RWPE1 (cell line): Measurements from ENCODE around the gene INPP4A.

Experiments used
- CTCF ChIA-PET: fragments of 350-600 bp; sonication (Branson Sonifier 250); formaldehyde crosslinking; extraction: SDS; loops from one replicate; lab custom pipeline; 2021; lab: Yijun Ruan, JAX
- POLR2A ChIA-PET: fragments of 400-600 bp; formaldehyde crosslinking; extraction: SDS; loops from one replicate; lab custom pipeline; 2020; ENCODE audit warnings: antibody characterized with exemption; ENCODE audit not compliant: low non-redundant PET; lab: Yijun Ruan, JAX
- DNase-seq: peaks from one replicate; pipeline ENCODE4 v3.0.0; 2012; ENCODE audit warnings: low spot score
- H3K27ac ChIP-seq: fragments of 450-650 bp; 2 replicates; pipeline ENCODE4 v1.5.1; 2017
- TF ChIP-seq, protein P1 (sequence below): fragments of 450-650 bp; conservative IDR thresholded peaks from 2 replicates; pipeline ENCODE4 v1.5.1; 2017; ENCODE audit warnings: low read depth, mild to moderate bottlenecking

The INPP4A gene

DNA sequence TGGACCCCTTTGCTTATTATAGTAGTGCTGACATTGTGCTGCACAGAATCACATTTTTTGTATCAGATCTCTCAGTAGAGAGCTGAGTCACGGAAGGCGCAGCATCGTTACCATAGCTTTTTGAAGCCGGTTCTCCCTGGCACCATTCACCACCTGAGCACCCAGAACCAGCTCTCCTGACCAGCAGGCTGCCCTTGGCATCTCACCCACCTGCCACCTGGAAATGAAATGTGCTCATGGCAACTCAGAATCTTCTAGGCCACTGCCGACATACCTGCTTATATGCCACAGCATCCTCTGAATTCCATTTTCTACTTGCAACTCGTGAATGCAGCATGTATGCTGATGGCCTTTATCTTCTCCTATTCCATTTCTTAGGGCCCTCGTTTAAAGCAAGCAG lies 100.9 kb downstream of the INPP4A start:
- DNase-seq, result no peak
- ChIA-PET POLR2A (no interaction called here), CTCF (no interaction called here)
- H3K27ac ChIP-seq, result no peak overlapping the region
- TF ChIP-seq, protein P1, sequence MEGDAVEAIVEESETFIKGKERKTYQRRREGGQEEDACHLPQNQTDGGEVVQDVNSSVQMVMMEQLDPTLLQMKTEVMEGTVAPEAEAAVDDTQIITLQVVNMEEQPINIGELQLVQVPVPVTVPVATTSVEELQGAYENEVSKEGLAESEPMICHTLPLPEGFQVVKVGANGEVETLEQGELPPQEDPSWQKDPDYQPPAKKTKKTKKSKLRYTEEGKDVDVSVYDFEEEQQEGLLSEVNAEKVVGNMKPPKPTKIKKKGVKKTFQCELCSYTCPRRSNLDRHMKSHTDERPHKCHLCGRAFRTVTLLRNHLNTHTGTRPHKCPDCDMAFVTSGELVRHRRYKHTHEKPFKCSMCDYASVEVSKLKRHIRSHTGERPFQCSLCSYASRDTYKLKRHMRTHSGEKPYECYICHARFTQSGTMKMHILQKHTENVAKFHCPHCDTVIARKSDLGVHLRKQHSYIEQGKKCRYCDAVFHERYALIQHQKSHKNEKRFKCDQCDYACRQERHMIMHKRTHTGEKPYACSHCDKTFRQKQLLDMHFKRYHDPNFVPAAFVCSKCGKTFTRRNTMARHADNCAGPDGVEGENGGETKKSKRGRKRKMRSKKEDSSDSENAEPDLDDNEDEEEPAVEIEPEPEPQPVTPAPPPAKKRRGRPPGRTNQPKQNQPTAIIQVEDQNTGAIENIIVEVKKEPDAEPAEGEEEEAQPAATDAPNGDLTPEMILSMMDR, result no peak

DNA sequence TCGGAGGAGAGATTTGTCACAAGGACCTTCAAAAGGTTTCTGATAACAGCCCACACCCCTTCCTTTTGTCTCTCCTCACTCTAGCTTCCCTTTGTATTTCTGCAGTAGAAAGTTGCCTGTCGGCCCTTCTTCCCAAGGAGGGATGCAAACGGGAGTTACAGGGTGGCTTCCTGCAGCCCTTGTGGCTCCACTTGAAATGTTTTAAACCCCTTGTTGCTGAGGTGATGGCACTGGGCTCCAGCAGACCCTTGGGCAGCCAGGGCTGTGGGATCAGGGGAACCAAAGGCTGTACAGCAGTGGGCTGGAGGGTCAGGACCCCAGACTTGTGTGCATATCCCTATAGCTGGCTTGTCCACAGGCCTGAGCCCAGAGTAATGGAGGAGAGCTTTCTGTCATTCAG lies 101.5 kb downstream of the INPP4A start:
- CTCF ChIA-PET, result no interaction called here
- DNase-seq, result no peak
- TF ChIP-seq, protein P1, result no peak
- POLR2A ChIA-PET, result no interaction called here
- H3K27ac ChIP-seq, result no peak overlapping the region

DNA sequence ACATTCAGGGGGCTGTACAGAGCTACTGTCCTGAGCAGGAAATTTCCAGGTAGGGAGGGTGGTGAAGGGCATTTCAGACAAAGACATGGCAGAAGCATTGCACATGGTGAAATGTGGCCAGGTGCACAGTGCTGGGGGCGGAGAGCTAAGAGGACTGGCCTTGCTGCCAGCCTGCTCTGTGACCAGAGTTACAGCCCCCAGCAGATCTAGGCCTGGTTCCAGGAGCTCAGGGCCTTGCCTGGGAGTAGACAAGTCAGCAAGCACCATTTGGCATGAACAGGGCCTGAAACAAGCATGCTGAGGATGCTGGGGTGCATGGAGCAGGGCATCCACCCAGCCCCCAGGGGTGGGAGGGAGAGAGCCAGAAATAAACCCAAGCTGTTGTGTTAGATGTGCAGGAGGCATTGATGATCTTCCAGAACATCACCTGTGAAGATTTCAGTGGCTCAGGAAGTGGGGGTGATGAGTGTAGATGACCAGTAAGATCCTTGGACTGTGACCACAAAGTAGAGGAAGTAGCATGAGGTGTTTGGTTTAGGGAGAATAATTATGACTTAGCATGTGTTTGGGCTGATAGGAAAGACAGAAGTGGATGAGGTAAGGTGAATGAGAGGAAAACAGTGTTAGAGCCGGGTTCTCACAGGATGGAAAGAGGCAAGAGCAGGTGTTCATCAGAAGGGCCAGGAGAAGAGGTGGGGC lies 102.6 kb downstream of the INPP4A start:
- ChIA-PET CTCF (no interaction called here), POLR2A (no interaction called here)
- H3K27ac ChIP-seq, result no peak overlapping the region
- DNase-seq, result no peak
- TF ChIP-seq, protein P1, result no peak

DNA sequence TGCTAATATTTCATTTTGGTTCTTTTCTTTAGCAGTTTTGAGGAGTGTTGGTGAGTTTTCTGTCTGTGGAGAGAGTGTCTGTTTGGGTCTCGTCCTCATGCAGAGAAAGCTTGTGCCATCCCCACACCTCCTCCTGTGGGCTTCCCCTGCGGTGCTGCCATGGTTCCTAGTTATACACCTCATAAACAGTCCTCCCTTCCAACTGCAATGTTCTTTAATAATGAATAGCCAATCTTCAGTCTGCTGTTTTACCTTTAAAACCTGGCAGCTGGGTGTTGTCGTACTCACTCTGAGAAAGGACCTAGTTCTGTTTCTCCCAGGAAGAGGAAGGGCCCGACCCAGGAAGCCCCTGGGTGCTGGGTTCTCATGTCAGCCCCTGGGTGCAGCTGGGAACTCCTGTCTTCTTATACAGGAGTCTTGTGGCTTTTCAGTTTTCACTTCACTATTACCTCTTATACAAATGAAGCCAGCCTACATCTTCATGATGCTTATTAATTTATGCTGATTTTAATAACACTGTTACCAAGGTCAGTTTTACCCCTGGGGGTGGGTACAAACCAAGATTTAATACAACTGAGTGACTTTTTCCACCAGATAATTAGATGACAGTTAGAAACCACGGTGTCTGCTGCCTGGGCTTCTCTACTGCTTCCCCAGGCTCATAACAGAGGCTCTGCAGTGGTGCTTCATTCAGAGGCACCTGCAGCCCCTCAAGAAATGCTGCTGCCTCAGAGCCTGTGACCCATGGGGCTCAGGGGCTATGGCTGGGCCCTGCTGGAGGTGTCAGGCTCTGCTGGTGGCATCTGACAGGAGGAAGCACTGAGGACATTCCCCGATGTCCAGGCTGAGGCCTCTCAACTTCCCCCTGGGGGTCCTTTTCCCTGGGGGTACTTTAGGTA lies 104.5 kb downstream of the INPP4A start:
- TF ChIP-seq, protein P1, result no peak
- no peak overlapping the region for H3K27ac ChIP-seq
- ChIA-PET CTCF (no interaction called here), POLR2A (no interaction called here)
- DNase-seq, result no peak

DNA sequence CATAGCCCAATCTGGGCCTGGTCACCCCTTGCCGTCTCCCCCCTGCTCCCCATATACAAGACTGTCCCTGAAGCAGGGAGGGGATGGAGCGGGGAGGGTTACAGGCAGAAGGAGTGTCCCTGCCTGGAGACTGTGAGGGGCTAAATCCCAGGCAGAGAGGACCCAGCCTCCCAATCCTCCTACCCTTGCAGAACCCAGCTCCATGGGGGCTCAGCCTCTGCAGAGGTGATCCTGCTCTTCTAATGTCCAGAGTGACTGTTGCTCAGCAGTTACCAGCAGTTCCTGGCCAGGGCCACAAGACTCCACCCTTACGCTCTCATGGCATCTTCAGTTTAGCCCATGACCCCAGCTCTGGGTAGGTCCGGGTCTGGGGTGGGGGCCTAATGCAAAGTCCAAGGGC lies 105.5 kb downstream of the INPP4A start:
- TF ChIP-seq, protein P1, result no peak
- ChIA-PET POLR2A (no interaction called here), CTCF (no interaction called here)
- H3K27ac ChIP-seq, result no peak overlapping the region
- no peak for DNase-seq

DNA sequence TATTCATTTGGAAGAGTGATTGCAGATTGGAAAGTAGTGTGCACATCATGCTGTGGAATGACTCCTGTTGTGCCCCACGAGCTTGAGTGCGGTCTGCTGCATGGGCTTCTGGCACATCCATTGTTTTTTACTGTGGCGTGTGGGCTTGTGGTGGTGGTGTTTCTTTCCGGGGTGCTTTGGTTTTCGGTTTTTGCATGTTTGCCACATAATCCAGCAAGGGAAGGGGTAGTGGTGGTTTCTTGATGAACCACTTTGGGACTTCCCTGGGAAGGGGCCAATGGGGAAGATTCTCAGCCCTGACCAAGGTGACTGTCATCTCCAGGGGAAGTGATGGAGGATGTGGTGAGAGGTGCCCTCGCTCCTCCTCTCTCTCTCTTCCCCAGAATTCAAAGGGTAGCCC lies 106.7 kb downstream of the INPP4A start:
- POLR2A ChIA-PET, result no interaction called here
- CTCF ChIA-PET, result no interaction called here
- TF ChIP-seq, protein P1, result no peak
- no peak for DNase-seq
- no peak overlapping the region for H3K27ac ChIP-seq
